ENCODE results near the gene CASP3. TPM values are rescaled to one million over a fixed set of nuclear protein-coding genes. Genes with fewer than 3 reads are reported as not detected.

The CASP3 gene
- total RNA-seq, 1 experiment from 2014 or later = 107 TPM

GRCh38 chr4:184596044-184596616, 53.1 kb downstream of the CASP3 start:
- H3K27ac ChIP-seq (ENCODE audit: insufficient read length, low read depth, low read length) = no peak overlapping the region
- Mint-ChIP-seq H3K9me3 (peaks cover 2% of the 10 kb centered on the region in 2 experiments; a peak in 1 of 5 replicates), H3K4me1 (peaks cover 2 to 3% of the 10 kb centered on the region in 2 experiments; a peak in 2 of 4 replicates), H3K27ac (no peak overlapping the region; a peak in 1 of 7 replicates), H3K36me3 (ENCODE audit: insufficient read depth in 1 of 3, low read depth in 3 of 3) (no peaks in the 10 kb centered on the region), H3K27me3 (ENCODE audit: low read depth) (no peaks in the 10 kb centered on the region; the same call in 1 of the 2 replicates), H3K4me3 (no peak overlapping the region)
- H3K9me3 ChIP-seq (ENCODE audit: control insufficient read depth, low read depth, low read length) = no peaks in the 10 kb centered on the region
- no peak overlapping the region for H4K8ac ChIP-seq (replicated peaks; ENCODE audit: insufficient read length, low read depth, low read length)
- no peak overlapping the region for H3K14ac ChIP-seq (ENCODE audit: insufficient read depth, low read length)
- no peak overlapping the region for H3K4ac ChIP-seq (ENCODE audit: low read depth, low read length)
- no peak overlapping the region for H3K4me2 ChIP-seq (ENCODE audit: insufficient read depth, insufficient read length, low read length)
- no peak overlapping the region for H2BK5ac ChIP-seq (ENCODE audit: insufficient read length, low read length)
- H3T11ph ChIP-seq (ENCODE audit: low read length) = no peak overlapping the region
- H3K79me2 ChIP-seq (ENCODE audit: insufficient read depth, low read length) = no peaks in the 10 kb centered on the region
- no peak for TF ChIP-seq CTCF (conservative IDR thresholded peaks at IDR 0.05)
- H3K23ac ChIP-seq (ENCODE audit: insufficient read length, low read depth, low read length) = no peak overlapping the region
- no peak overlapping the region for H3K56ac ChIP-seq (ENCODE audit: insufficient read length, low read depth, low read length)
- H2BK15ac ChIP-seq (ENCODE audit: low read depth, low read length) = no peak overlapping the region
- DNase-seq = no peak
- no peak overlapping the region for H4K91ac ChIP-seq (ENCODE audit: insufficient read length, low read depth, low read length)
- whole genome bisulfite sequencing (ENCODE audit: extremely low coverage, insufficient read length, low lambda C conversion rate) = no CpG with 5 or more reads among the region's 8 CpGs
- H4K20me1 ChIP-seq (ENCODE audit: control insufficient read depth, insufficient read depth, insufficient read length) = no peaks in the 10 kb centered on the region
- no peak overlapping the region for H2BK20ac ChIP-seq (ENCODE audit: low read depth, low read length, poor library complexity, severe bottlenecking)
- no peaks in the 10 kb centered on the region for H3K4me1 ChIP-seq (ENCODE audit: insufficient read depth, low read length)
- no peak overlapping the region for H3K18ac ChIP-seq (ENCODE audit: insufficient read length, low read depth, low read length)
- H3K79me1 ChIP-seq (ENCODE audit: insufficient read depth, low read depth, low read length, poor library complexity, severe bottlenecking) = no peaks in the 10 kb centered on the region
- no peaks in the 10 kb centered on the region for H3K23me2 ChIP-seq (ENCODE audit: insufficient read length, low read depth, low read length, poor library complexity, severe bottlenecking)
- no peak overlapping the region for H2AK5ac ChIP-seq (ENCODE audit: insufficient read length, low read length)
- H2BK120ac ChIP-seq (ENCODE audit: low read depth, low read length, poor library complexity, severe bottlenecking) = no peak overlapping the region
- H2BK12ac ChIP-seq (ENCODE audit: insufficient read length, low read depth, low read length) = no peak overlapping the region
- no peaks in the 10 kb centered on the region for H3K27me3 ChIP-seq (ENCODE audit: insufficient read depth, low read length)
- H2AFZ ChIP-seq (ENCODE audit: low read length) = no peak overlapping the region
- H3K9ac ChIP-seq (ENCODE audit: extremely low read depth, insufficient read length, low read length) = no peak overlapping the region
- no peak overlapping the region for H4K5ac ChIP-seq (ENCODE audit: insufficient read length, low read depth, low read length)

Data from H9 (cell line).